HG02588 (cell line): Measurements from ENCODE around the gene SKP2.
"Not testable (repeated sequence)": the region's sequence is repeated elsewhere in the genome, so short reads cannot be mapped to it uniquely, and the experiment has no call there.

ENCODE experiments used
- ATAC-seq: cut with Tn5 transposase; IDR thresholded peaks from one replicate; pipeline ENCODE4 v1.9.1; 2021; ENCODE audit warnings: mild to moderate bottlenecking, moderate library complexity; ENCODE audit not compliant: unreplicated experiment

SKP2 gene

GRCh38 chr5:36151434-36152323, at the start of gene SKP2, which contains the start of gene LMBRD2:
Gene SKP2, plus strand, starts transcription at chr5:36152111. Its CDS starts 152 bp downstream, at chr5:36152263.
Gene LMBRD2, minus strand, starts transcription at chr5:36151887. Its CDS starts 8,538 bp downstream, at chr5:36143349.
- peak; percentile 99 for ATAC-seq

- no peak for ATAC-seq
These were observed 46.1 kb upstream of the SKP2 start for GRCh38 chr5:36105819-36106218.

- no peak for ATAC-seq
These were observed 43.0 kb upstream of the SKP2 start for GRCh38 chr5:36108758-36109460.

- no peak for ATAC-seq
These were observed 40.7 kb upstream of the SKP2 start for GRCh38 chr5:36111238-36111637.

GRCh38 chr5:36125868-36126267, 26.0 kb upstream of the SKP2 start:
- ATAC-seq: no peak

- no peak for ATAC-seq
These were observed 23.1 kb upstream of the SKP2 start for GRCh38 chr5:36128795-36129194.

- ATAC-seq: not testable (repeated sequence)
These were observed 22.2 kb upstream of the SKP2 start for GRCh38 chr5:36129666-36130065.

GRCh38 chr5:36133009-36133408, 18.9 kb upstream of the SKP2 start:
- ATAC-seq: not testable (repeated sequence)

GRCh38 chr5:36135988-36136387, 15.9 kb upstream of the SKP2 start:
- no peak for ATAC-seq

- ATAC-seq: no peak
These were observed 15.3 kb upstream of the SKP2 start for GRCh38 chr5:36136581-36136980.

GRCh38 chr5:36138900-36139683, 12.8 kb upstream of the SKP2 start:
- ATAC-seq: no peak

- ATAC-seq: no peak
These were observed 6.6 kb upstream of the SKP2 start for GRCh38 chr5:36145311-36145710.

- no peak for ATAC-seq
These were observed 5.5 kb upstream of the SKP2 start for GRCh38 chr5:36146390-36146789.

- ATAC-seq: no peak
These were observed 4.2 kb upstream of the SKP2 start for GRCh38 chr5:36147681-36148080.

GRCh38 chr5:36150676-36151433, 1.1 kb upstream of the SKP2 start:
- no peak for ATAC-seq

- ATAC-seq: no peak
These were observed 700 bp downstream of the SKP2 start for GRCh38 chr5:36152324-36153297.

GRCh38 chr5:36153298-36153677, 1.4 kb downstream of the SKP2 start:
- ATAC-seq: no peak

GRCh38 chr5:36153726-36154125, 1.8 kb downstream of the SKP2 start:
- ATAC-seq: no peak

- no peak for ATAC-seq
These were observed 3.4 kb downstream of the SKP2 start for GRCh38 chr5:36155291-36155690.
